NCI-H1417 (cell line): Measurements from ENCODE around the gene SGPL1.

Experiments
- DNase-seq, 3 experiments: peaks; one replicate each; lab custom pipeline; 2025; lab: John Stamatoyannopoulos, UW

SGPL1 gene

DNA sequence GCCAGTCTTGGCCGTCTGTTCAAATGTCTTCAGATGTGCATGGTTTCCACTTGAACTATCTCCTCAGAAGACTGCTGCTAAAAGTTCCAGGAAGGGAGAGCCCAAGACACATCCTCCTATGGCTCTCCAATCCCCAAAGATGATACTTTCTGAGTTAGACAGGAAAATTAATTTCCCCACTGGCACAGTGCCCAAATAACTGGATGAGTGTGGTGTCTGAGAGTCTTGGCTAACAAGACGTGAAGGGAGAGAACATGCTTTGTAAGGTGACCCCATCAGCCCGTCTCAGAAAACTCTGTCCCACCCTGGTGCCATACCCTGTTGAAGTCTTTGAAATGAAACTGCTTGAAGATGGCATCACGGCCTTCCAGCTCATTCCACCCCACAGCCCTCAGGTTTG is 69.7 kb downstream of the SGPL1 start:
- no peak for DNase-seq

DNA sequence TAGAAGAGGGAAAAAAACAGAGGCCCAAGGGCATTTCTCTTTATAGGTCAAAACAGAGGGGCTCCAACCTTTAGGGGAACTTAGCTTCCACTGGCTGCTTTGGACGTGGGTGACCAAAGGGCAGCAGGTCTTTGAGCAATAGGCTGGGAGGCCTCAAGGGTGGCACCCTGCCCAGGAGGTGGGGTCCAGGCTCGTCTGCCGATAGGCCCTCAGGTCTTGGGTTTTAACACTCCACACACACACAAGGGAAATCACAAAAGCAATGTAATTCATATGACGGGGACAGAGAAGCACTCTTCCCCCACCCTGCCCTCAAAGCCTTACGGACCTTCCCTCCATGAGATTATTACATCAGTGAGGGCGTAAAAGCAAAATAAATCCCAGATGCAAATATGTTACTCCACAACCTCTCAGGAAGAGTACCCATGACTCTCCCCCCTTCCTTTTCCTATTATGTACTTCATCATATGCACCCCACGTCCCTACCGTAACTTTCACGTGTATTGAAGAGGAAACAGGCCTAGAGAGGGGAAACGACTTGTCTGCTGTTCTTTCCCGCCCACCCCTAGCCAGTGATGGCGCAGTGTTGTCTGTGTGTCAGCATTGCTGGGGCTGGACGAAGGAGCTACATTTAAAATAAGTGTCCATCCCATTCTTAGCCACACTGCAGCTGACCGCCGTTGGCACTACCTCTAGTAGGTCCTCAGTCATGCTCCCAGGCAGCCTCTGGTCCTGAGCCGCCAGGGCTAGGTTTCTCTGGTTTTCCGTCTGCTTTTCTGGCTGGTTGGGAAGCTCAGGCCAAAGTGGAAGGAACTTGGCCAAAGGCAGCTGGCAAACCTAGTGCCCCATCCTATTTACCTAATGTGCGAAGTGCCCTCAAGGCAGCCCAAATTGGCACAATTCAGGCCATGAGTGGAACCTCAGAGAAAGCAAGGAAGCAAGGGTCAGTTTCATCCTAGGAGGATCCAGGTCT is 70.5 kb downstream of the SGPL1 start:
- DNase-seq, result no peak

DNA sequence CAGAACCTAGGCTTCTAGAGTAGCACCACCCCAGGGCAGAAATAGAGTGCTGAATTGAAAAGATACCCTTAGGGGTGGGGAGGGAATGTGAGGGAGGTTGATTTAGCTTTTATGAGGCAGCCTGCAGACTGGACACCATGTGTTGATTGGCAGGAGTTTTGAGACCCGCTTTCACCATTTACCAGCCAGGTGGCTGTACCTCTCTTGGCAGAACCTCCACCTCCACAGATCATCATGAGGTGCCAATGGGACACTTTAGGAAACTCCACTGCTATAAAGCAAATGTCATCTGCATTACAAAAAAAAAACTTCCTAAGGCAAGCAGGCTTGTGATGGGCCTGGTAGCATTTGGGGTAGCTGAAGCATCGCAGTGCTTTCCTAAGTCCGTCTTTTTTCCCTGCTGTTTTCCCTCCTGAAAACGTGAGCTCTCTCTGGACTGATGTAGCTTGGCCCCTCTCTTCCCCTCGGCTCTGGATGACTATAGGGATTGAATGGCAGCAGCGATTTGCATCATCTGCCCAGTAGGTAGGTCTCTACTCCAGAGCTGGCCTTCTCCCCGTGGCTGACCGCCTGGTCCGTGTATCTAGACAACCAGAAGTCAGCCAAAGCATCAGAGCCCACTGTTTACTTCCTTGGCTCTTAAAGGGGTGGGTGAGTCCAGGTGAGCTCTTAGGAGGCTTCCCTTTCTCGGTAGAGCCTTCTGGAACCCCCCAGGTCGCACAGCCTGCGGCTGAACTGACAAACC is 71.3 kb downstream of the SGPL1 start:
- no peak for DNase-seq

DNA sequence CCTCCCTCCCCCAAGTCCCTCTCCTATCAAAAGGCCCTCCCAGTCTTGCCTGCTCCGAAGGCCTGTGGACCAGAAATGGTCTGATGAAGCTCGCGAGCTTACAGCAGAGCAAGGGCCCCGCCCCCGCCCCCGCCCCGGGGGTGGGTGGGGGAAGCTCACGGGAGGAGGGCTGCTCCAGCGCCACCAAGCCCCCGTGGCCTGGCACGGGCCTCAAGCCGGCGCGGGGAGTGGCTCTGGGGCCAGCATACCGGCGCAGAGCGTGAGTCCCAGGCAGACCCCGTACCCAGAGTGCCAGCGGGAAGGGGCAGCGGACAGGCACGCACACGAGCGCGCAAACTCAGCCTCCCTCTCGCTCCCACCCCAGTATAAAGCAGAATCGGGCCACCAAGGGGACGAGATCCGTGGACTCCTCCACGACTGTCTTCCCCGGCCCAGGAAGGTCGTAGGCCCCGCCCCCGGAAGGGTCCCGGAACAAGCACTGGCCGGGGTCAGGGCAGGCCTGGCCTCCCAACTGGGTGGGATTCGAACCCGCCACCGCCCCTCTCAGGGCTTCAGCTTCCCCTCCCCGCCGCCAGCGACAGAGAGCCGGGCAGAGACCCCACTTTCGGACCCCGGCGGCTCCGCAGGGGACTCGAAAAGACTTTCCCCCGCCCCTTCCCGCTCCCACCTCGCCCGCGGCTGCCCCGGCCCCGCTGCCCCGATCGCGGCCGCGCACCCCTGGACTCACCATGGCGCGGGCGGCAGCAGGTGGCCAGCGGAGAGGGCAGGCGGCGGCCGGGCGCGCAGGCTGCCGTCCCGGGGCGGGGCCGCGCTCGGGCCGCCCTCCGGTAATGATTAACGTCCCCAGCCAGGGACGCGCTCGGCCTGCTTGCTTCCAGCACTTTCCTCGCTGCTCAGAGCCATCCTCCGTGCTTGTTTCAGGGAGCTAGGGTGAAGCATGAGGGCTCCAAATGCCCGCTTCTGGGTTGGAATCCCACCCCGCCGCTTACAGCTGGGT is 72.4 kb downstream of the SGPL1 start, which contains the start of gene PCBD1:
TSS of gene PCBD1 (minus strand) at position 762 of the 997 bp plus-strand sequence. CDS start at position 730, 32 bp downstream.
- peak; percentile 45 to 72 (median 59) for DNase-seq

DNA sequence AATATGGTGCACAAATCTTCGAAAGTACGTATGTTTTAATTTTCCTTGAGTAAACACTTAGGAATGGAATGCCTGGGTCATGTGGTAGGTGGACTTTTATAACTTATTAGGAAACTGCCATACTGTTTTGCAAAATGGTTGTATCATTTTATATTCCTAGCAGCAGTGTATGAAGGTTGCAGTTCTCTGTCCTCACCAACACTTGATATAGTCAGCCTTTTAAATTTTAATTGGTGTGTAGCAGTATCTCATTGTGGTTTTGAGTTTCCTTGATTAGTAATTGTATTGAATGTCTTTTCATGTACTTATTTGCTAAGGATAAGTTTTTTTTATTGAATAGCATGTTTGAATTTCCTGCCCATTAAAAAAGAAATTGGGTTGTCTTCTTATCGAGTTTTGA is 73.5 kb downstream of the SGPL1 start:
- no peak for DNase-seq

DNA sequence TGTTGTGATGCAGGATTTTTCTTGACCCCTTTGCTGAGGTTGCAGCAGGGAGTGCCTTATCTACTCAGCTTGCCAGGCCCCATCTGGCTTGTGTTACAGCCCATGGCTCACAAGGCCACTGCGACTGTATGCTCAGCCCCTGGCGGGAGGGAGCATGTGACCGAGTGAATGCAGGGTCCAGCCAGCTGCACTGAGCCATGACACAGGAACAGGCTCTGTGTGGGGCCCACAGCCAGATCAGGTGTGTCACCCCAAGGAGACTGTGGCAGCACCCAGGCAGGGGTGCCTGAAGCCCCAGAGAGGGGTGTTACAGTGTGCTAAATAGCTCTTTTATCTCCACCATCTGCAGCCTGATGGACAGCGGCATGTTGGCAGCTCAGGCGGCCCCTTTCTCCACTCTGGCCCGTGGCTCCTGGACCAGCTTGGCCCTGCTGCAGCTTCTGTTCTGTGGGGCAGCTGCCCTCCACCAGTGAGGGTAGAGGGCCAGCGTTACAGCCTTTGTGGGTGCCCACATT is 75.2 kb downstream of the SGPL1 start:
- DNase-seq, result no peak

DNA sequence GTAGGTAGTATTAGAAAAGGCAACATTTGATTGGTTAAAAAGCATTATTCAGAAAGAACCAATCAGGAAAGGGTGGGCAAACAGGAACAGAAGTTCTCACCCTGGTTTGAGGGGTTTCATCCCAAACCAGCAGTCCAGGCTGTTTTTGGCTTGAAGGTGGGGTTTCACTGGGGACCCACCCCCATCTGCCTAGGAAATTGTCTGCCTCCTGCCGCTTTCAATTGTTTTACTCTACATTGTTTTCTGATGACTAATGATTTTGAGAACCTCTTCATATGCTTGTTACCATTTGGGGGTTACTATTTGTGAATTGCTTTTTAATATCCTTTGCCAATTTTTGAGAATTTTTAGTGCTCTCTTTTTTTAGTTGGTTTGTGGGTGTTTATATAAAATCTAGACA is 75.9 kb downstream of the SGPL1 start:
- DNase-seq, result no peak

DNA sequence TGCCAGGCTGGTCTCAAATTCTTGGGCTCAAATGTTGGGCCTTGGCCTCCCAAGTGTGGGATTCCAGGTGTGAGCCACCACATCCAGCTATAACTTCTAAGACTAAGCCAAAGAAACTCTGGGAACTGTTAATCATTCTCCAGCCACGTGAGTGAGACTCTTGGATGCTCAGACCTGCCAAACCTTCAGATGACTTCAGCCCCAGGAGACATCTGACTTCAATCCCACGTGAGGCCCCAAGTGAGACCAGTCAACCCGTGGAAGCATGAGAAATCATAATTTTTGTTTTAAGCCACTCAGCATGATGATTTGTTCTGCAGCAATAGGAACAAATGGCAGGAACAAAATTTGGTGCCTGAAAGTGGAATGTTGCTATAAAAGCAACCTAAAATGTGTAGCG is 76.9 kb downstream of the SGPL1 start:
- DNase-seq, result no peak

DNA sequence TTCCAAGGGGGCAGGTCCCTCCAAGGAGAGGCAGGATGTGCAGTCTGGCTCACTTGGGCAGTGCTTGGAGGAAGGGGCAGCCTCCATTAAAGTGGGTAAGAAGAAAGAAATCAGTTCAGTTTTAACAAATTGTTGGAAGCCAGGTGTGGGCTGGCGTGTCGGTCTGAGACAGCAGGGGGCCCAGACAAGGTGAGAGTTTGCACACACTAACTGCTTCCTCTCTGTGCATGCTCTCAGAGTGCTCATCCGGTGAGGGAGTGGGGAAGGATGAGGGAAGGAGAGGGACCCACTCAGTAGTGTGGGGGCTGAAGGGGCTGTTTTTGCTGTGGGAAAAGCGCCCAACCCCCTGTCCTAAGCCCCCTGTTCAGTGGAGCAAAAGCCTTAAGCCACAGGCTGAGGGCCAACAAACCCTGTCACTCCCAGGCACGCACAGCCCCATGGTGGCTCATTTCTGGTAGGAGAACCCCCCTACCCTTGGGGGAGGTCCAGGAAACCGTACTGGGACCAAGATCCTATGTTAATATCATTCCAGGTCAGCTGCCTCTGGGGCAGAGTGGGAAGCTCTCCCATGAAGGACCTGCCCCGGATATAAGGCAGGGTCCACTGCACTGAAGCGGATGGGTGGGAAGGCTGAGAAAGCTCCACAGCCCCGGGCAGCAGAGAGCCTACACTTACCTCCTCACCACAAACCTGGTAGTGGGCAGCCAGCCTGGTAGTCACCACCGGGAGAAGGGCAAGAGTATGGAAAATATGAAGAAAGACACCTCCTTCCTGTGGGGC is 77.7 kb downstream of the SGPL1 start:
- peak in 1 of 3 experiments; percentile 1 for DNase-seq

DNA sequence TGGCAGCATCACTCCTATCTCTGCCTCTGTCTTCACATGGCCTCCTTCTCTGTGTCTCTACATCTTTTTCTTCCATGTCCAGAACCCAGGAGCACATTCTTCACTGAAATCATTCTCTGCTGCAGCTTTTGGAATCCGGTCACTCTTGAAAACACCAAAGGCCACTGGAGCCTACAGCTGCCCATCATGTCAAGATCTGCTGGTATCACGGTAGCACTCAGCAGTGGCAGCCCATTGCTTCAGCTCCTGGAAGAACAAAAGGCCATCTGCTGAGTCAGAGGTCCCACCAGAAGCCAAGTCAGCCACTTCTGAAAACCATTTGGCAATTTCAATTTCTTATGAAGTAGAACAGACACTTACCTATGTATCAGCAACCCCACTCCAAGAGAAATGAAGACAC is 78.7 kb downstream of the SGPL1 start:
- DNase-seq, result no peak

DNA sequence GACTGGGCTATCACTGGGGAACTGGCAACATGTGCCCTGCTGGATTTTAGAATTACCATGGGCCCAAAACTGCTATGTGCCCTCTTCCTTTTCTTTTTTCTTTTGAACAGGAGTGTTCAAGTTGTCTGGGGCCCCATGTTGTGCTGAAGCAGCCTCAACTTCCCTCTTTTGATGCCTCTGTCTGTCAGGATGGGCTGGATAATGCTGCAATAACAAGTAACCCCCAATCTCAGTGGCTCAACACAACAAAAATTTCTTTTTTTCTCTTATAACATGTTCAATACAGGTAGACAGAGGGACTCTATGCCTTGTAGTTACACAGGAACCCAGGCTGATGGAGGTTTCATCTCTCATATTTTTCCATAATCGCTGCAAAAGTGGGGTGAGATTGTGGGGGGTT is 80.8 kb downstream of the SGPL1 start:
- no peak for DNase-seq

DNA sequence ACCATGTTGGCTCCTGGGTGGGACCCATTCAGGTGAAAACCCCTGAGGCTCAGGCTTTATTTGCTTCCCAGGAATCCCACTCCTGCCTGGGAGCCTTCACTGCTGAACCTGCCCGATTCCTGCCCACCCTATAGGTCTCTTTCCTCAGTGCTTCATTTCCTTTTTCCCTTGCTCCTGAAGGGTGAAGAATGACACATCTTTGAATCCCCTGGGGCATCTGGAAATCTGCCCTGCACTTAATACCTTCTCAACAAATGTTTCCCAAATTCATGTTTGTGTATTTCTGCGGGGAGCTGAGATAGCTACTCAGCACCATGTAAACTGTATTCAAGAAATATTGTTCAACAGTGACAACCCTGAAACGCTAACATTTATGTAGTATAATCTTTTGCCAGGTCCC is 82.9 kb downstream of the SGPL1 start:
- peak in 1 of 3 experiments; percentile 2 for DNase-seq

DNA sequence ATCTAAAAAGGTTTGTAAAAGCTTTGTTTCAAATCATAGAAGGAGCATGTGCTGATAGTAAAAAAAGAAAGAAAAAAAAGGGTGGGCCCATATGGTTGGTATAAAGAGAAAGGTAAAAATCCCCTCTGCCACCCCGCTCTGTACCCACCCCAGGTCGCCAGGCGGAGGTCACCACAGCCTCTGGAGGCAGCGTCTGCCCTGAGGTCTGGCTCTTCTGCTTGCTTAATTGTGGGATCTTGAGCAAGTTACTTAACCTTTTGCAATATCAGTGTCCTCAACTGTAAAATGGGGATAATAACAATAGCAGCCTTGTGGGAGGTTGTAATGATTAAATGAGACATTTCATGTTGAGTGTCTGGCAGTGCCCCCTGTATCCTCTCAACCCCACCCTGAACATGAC is 83.3 kb downstream of the SGPL1 start:
- no peak for DNase-seq

DNA sequence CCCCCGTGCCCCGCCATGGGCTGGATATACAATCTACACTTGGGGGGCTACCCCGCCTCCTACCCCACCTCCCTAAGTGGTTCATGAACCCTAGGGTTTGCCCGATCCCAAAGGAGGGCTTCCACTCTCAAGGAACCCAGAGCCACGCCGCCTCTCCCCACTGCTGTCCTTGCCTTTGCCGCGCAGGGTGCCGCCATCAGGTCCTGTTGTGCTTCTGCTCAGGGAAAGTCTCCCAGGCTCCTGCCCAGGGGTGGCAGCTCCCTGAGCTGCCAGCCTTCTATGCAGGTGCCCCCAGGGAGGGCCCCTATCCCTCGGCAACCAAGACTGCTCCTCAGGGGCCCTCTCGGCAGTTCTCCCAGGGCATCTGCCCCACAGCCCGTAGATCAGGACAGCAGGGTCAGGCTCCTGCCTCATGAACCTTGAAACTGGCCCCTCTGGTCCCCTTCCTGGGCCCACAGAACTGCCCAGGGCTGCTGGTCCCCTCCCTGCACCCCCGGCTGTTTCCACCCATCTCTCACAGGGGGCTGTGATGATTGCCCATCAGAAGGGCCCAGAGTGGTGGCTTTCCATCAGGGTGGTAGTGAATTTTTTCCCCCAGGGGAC is 85.6 kb downstream of the SGPL1 start:
- DNase-seq, result no peak

DNA sequence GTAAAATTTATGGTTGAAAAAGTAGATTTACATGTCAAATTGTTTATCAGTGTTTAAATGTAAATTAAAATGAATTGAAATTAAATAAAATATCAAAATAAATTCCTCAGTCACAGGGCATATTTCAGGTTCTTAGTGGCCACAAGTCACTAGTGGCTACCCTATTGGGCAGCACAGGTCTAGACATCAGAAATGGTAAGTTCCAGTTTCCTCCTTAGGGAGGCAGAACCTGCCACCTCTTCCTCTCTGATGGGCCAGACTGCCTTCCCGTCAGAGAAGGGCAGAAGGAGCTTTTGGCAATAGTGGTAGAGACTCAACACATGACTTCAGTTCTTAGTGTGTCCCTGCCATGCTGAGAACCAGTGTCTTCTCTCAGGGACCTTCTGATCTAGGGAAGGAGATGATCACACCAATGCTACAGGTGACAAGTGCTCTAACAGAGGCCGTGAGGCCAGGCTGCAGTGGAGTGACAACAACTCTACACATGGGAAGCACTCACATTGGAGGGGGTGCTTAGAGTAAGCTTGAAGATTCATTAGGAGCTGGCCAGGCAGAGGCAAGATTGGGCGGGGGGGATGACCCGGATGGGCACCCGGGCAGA is 87.0 kb downstream of the SGPL1 start:
- no peak for DNase-seq

DNA sequence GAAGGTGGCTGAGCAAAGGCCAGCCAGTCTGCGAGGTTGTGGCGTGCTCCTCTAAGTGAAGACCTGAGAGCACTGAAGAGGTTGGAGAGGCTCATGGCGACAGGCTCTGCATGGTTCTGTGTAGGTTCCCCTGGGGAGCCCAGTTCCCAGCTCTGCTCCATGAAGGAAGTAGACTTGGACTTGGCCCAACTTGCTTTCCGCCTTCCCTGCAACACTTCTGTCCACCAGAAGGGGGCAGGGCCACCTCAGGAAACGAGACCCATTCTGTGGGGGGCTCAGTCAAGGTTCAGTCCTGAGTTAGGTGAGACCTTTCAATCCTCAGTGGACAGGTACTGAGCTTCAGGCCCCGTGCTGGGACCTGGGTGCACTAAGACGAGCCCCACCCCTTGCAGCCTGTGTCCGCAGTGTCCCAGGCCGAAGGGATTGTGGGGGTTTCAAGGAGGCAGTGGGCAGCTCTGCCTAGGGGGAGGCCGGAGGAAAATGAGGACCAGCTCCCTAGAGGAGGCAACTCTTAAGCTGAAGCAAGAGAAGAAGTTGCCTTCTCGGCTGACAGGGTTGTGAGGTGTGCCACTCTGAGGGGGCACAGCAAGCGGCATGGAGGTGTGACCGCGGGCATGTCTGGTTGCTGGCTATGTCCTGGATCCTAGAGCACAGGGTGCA is 87.6 kb downstream of the SGPL1 start:
- DNase-seq, result peak; percentile 14 to 55 (median 39)

DNA sequence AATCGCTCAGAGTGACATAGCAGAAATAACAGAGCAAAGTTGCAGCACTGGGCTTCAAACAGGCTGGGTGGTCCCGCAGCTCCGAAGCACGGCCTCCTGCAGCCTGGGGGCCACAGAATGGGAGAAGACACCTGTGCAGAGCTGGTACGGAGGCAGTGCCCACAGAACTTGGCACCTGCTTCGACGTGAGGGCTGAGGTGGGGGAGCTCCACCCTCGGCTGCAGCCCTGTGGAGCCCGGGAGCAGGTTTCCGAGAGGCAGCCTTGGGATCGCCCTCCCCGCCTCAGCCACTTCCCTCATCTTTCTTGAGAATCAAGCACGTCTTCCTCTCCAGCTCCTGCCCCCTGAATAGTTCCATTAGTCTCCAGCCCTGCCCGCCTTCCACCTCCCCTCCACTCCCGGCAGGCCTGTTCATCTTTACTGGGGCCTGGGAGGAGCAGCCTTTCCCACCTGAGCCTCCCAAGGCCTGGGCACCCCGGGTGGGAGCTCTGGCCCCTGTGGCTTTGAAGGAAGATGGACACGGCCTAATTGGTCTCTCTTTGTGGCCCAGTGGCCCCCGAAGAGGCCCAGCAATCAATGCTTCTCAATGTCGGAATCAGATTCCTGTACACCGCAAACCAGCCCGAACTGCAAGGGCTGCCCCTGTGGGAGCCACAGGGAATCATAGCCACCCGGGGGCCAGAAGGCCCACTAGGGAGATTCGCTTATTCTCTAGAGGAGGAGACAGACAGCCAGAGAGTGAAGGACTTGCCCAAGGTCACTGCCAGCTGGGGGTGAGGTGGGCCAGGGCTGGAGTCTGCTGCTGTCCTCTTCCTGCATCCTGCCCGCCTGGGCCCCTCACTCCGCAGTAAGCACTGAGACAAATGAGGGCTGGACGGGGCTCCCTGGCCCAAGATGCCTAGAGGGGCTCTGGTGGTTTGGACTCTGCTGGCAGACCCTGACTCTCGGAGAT is 89.6 kb downstream of the SGPL1 start:
- DNase-seq, result no peak
